GM19468 (cell line): Measurements from ENCODE around the gene THAP2.
"Not testable (repeated sequence)": the region's sequence is repeated elsewhere in the genome, so short reads cannot be mapped to it uniquely, and the experiment has no call there.

Experiments used
- ATAC-seq: cut with Tn5 transposase; IDR thresholded peaks from one replicate; pipeline ENCODE4 v1.9.1; 2021; ENCODE audit warnings: mild to moderate bottlenecking, moderate library complexity, moderate number of reproducible peaks; ENCODE audit not compliant: unreplicated experiment; ENCODE audit errors: extremely low read depth

Gene THAP2

GRCh38 chr12:71695782-71696181 lies 31.7 kb downstream of the THAP2 start:
- ATAC-seq, result no peak

- not testable (repeated sequence) for ATAC-seq
Measured at GRCh38 chr12:71702181-71702580, 38.1 kb downstream of the THAP2 start.

GRCh38 chr12:71702590-71702989 lies 38.5 kb downstream of the THAP2 start:
- no peak for ATAC-seq

- ATAC-seq, result no peak
Measured at GRCh38 chr12:71703206-71703605, 39.1 kb downstream of the THAP2 start.

- no peak for ATAC-seq
Measured at GRCh38 chr12:71704920-71705319, 40.8 kb downstream of the THAP2 start.

- no peak for ATAC-seq
Measured at GRCh38 chr12:71708658-71709057, 44.6 kb downstream of the THAP2 start.

- no peak for ATAC-seq
Measured at GRCh38 chr12:71710276-71711125, 46.4 kb downstream of the THAP2 start.

- ATAC-seq, result no peak
Measured at GRCh38 chr12:71718611-71719010, 54.5 kb downstream of the THAP2 start.

GRCh38 chr12:71719647-71720370 lies 55.7 kb downstream of the THAP2 start:
- ATAC-seq, result no peak

- ATAC-seq, result no peak
Measured at GRCh38 chr12:71721783-71722505, 57.8 kb downstream of the THAP2 start.

GRCh38 chr12:71725011-71725410 lies 60.9 kb downstream of the THAP2 start:
- ATAC-seq, result no peak

GRCh38 chr12:71726548-71726947 lies 62.4 kb downstream of the THAP2 start:
- no peak for ATAC-seq

GRCh38 chr12:71727958-71728357 lies 63.9 kb downstream of the THAP2 start:
- no peak for ATAC-seq
